Stimulated activated naive CD8-positive, alpha-beta T cell treated with anti-CD3 and anti-CD28 coated beads, Interleukin-15, amount 100 ng/mL, for 72 hours (primary cell): Measurements from ENCODE around the gene KCNMA1.

Source experiments
- ATAC-seq: fragments of 150-1000 bp; cut with Tn5 transposase; 2 replicates; pipeline ENCODE4 v1.10.0; 2021; ENCODE audit warnings: mild to moderate bottlenecking, moderate library complexity
- DNase-seq, 2 donors: peaks; one replicate each; pipeline ENCODE4 v3.0.0; 2021 to 2022
- H3K27ac Mint-ChIP-seq, 2 donors: one replicate each; pipeline ENCODE4 v1.8.0; 2022; ENCODE audit warnings: mild to moderate bottlenecking in 2 of 2, mixed read lengths in 2 of 2, moderate library complexity in 2 of 2
- H3K27me3 Mint-ChIP-seq: one replicate; pipeline ENCODE4 v1.8.0; 2022; ENCODE audit warnings: mixed read lengths
- H3K4me1 Mint-ChIP-seq: one replicate; pipeline ENCODE4 v1.8.0; 2022; ENCODE audit warnings: mild to moderate bottlenecking, mixed read lengths
- H3K4me3 Mint-ChIP-seq, 2 donors: one replicate each; pipeline ENCODE4 v1.8.0; 2022; ENCODE audit warnings: mild to moderate bottlenecking in 2 of 2, mixed read lengths in 2 of 2, moderate library complexity in 1 of 2
- H3K9me3 Mint-ChIP-seq, 2 donors: one replicate each; pipeline ENCODE4 v1.8.0; 2022; ENCODE audit warnings: mixed read lengths in 2 of 2

The KCNMA1 gene

DNA sequence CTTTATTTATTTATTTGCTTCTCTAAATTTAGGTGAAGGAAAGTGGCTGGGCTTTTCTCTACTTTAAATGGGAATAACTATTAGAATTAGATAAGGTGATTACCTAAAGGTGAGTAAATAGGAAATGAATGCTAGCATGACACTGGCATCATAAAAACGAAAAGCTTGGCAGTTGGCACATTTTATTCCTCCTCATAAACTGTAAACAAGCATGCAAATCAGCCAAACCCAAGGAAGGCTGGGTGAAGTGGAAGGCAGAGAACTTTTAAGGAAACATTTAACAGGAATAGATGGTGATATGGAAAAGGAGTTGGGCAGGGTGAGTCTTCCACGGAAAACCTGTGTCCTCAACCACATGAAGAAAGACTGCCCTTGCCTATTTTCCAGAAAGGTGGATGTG lies 669.1 kb downstream of the KCNMA1 start:
- H3K4me1 Mint-ChIP-seq, result no peaks in the 10 kb centered on the region
- DNase-seq, result no peak
- H3K9me3 Mint-ChIP-seq, result no peaks in the 10 kb centered on the region
- peaks cover 14% of the 10 kb centered on the region for H3K27me3 Mint-ChIP-seq
- ATAC-seq, result no peak
- no peak overlapping the region for H3K4me3 Mint-ChIP-seq
- no peak overlapping the region for H3K27ac Mint-ChIP-seq

DNA sequence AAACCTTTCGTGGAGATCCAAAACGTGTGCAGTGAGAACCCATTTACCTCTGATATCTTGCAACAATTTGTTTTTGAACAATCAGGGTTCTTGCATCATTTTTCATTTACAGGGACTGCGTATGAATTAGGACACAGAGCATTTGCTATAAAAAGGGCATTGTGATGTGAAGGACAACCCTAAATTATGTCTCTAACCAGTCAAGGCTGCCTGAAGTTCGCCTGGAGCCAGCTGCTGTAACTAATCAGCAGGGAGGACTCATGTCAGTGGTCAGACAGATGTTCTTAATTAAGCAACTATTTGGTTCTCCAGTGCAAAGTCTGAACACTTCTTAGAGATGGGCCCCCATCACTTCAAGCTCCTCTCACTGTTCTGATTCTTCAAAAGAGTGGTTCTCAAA lies 674.8 kb downstream of the KCNMA1 start:
- ATAC-seq, result no peak
- Mint-ChIP-seq H3K9me3 (peaks cover 0 to 6% of the 10 kb centered on the region in 2 donors), H3K4me1 (no peaks in the 10 kb centered on the region), H3K27me3 (peaks cover 21% of the 10 kb centered on the region), H3K27ac (no peak overlapping the region), H3K4me3 (no peak overlapping the region)
- DNase-seq, result no peak

DNA sequence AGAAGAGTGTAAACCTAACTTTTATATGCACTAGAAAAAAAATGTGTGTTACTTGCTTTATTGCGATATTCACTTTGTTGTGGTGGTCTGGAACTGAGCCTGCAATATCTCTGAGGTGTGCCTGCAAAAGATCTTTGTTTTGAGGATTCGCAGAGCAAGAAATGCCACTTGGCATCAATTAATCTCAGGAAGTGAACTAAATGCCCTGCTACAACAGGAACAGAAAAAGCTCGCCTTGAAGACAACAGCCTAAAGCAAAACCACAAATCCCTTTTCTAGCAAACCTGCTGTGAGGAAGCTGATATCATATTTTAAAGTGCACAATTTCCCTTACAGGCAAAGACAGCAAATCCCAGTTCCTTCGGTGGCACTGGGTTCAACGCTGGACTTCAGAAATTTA lies 675.8 kb downstream of the KCNMA1 start:
- H3K27me3 Mint-ChIP-seq, result peaks cover 15% of the 10 kb centered on the region
- DNase-seq (no peak), ATAC-seq (no peak)
- H3K4me3 Mint-ChIP-seq, result no peak overlapping the region
- no peak overlapping the region for H3K27ac Mint-ChIP-seq
- no peaks in the 10 kb centered on the region for H3K4me1 Mint-ChIP-seq
- peaks cover 0 to 6% of the 10 kb centered on the region in 2 donors for H3K9me3 Mint-ChIP-seq

DNA sequence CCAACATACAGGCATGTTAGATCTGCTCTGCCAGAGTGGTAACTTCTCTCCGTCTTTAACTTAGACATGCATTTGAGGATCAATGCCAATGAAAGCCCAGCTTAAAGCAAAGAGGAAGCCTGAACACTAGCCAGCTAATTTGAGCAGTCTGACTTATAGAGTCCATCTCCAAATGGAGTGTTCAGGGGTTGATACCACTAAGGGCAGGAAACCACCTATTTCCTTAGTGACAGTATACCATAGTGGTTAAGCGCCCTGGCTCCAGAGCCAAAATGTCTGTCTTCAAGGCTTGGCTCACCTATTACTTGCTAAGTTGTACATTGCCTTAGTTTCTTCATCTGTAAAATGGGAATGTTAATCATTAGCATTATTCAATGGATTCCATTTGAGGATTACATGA lies 678.5 kb downstream of the KCNMA1 start:
- H3K4me3 Mint-ChIP-seq, result no peak overlapping the region
- ATAC-seq (no peak), DNase-seq (no peak)
- no peaks in the 10 kb centered on the region for H3K4me1 Mint-ChIP-seq
- H3K9me3 Mint-ChIP-seq, result peaks cover 0 to 6% of the 10 kb centered on the region in 2 donors
- peaks cover 7% of the 10 kb centered on the region for H3K27me3 Mint-ChIP-seq
- H3K27ac Mint-ChIP-seq, result no peak overlapping the region

DNA sequence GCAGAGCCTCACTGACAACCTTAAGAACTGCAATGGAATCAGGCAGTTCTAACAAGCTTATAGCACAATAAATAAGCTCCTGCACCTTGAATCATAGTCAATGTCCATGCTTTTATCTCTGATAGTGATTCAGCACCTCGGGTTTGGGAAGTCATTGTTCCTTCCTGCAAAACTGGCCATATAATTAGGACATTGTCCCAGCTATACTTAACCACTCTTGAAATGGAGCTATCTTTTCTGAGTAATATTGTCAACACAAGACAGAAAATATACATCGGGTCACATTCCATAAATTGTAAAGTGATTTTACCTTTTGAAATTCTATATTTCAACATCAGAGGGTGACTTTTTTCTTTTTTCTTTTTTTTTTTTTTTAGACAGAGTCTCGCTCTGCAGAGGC lies 682.8 kb downstream of the KCNMA1 start:
- H3K27me3 Mint-ChIP-seq, result no peaks in the 10 kb centered on the region
- H3K4me3 Mint-ChIP-seq, result no peak overlapping the region
- no peaks in the 10 kb centered on the region for H3K9me3 Mint-ChIP-seq
- H3K27ac Mint-ChIP-seq, result no peak overlapping the region
- H3K4me1 Mint-ChIP-seq, result no peaks in the 10 kb centered on the region
- no peak for ATAC-seq
- no peak for DNase-seq

DNA sequence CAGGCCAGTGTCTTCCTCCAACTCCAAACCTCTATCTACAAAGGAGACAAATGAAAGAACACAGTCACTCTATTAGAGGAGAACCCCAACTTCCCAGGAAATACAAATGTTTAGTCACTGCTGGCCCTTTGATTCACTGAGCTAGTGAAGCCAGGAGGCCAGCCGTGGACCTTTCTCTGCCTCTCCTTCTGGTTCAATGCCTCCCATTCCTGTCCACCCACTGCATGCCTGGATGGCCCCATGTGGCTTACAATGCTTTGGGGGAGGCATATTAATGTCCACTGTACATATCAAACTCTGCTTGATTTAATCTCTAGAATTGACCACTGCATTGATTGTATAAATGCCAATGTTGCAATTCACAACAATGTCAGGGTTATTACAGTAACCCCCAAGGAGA lies 687.3 kb downstream of the KCNMA1 start:
- no peak overlapping the region for H3K4me3 Mint-ChIP-seq
- no peaks in the 10 kb centered on the region for H3K4me1 Mint-ChIP-seq
- H3K27me3 Mint-ChIP-seq, result no peaks in the 10 kb centered on the region
- ATAC-seq (no peak), DNase-seq (no peak)
- H3K27ac Mint-ChIP-seq, result no peak overlapping the region
- H3K9me3 Mint-ChIP-seq, result no peaks in the 10 kb centered on the region

DNA sequence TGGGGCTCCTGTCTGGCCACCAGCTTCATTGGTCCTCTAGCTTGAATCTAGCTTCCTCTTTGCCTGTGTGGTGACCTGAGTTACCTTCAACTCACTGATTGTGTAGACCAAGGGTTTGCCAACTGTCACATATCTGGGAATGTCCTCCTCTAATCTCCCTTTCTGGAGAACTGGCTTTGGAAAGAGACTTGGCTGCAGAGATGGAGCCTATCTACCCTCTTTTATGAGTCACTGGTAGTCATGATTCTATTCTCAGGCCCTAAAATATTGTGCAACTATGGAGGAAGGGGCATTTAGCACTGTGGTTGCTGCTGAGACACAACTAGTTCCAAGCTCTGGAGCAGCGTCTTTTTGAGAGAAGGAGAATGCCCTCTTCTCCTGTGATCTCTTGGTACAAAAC lies 691.3 kb downstream of the KCNMA1 start:
- Mint-ChIP-seq H3K27ac (no peak overlapping the region), H3K27me3 (no peaks in the 10 kb centered on the region), H3K4me3 (no peak overlapping the region), H3K9me3 (no peaks in the 10 kb centered on the region), H3K4me1 (no peaks in the 10 kb centered on the region)
- DNase-seq (no peak), ATAC-seq (no peak)

DNA sequence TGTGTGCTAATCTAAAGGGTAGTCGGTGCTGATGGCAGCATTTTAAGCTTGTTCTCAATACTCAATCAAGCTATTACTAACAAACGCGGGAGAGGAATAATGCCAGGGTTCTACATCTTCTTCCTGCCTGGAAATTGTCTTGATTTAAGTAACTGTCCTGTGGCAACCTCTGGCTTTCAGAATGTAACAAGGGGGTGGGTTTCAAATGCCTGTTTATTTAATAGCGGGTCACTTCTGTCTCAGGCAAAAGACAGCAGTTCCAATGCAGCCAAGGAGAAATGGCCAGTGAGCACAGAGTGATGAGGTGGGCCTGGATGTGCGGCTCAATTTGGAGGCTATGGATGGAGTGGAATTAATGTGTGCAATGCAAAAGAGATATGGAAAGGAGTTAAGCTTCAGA lies 692.4 kb downstream of the KCNMA1 start:
- Mint-ChIP-seq H3K9me3 (no peaks in the 10 kb centered on the region), H3K27me3 (no peaks in the 10 kb centered on the region), H3K4me3 (no peak overlapping the region), H3K4me1 (no peaks in the 10 kb centered on the region), H3K27ac (no peak overlapping the region)
- DNase-seq (no peak), ATAC-seq (no peak)

DNA sequence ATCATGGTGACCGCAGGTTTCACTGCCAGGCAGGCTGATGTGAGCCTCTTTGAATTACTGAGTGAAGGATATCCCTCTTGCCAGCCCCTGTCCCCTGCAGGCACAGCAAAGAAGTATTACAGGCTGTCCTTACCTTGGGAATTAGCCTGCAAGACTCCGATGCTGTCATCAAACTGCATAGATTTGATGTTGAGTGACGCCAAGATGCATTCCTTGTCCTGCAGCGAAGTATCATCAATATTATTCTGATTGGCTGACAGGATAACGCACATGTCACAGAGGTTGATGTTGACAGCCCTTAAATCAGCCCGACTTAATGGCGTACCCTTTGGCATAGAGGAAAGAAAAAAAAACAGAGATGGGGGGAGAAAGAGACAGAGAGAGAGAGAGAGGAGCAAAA lies 693.0 kb downstream of the KCNMA1 start:
- H3K9me3 Mint-ChIP-seq, result no peaks in the 10 kb centered on the region
- DNase-seq (no peak), ATAC-seq (no peak)
- H3K4me1 Mint-ChIP-seq, result no peaks in the 10 kb centered on the region
- peak overlapping the region in 1 of 2 donors; percentile 88 for H3K27ac Mint-ChIP-seq
- no peak overlapping the region for H3K4me3 Mint-ChIP-seq
- peaks cover 1% of the 10 kb centered on the region for H3K27me3 Mint-ChIP-seq

DNA sequence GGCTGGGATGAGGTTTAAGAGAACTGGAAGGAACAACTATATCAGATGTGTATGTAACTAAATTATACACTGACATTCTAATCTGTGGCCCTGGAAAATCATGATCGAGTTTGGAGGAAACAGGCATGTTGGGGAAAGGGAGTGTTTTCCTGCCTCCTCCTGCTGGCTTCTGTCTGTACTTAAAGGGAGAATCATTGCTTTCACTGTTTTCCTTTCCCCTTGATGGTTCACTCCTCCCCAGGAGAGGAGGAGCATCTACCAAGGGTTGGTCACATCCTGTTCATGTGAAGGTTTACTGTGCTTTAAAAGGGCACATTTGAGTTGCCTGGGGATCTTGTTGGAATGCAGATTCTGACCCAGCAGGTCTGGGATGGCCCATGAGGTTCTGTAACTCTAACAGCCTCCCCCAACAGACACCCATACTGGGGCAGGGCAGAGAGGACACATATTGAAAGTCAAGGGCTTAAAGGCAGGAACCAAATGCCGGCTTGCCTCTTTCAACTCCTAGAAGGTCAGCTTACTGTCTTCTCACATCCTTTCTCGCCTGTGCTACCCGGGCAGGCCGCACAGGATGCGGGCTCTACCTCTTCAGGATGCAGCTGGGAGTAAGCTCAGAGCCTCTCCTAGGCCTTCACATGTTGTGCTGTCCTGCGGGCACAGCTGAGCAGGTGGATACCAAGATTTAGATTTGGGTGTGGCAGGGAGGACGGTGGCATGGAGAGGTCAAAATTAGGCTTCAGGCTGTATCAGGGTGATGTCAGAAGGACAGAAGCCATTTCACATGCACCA lies 694.8 kb downstream of the KCNMA1 start:
- no peak overlapping the region for H3K27ac Mint-ChIP-seq
- H3K27me3 Mint-ChIP-seq, result peaks cover 6% of the 10 kb centered on the region
- no peak overlapping the region for H3K4me3 Mint-ChIP-seq
- no peaks in the 10 kb centered on the region for H3K9me3 Mint-ChIP-seq
- ATAC-seq (peak; percentile 15), DNase-seq (no peak)
- H3K4me1 Mint-ChIP-seq, result no peaks in the 10 kb centered on the region

DNA sequence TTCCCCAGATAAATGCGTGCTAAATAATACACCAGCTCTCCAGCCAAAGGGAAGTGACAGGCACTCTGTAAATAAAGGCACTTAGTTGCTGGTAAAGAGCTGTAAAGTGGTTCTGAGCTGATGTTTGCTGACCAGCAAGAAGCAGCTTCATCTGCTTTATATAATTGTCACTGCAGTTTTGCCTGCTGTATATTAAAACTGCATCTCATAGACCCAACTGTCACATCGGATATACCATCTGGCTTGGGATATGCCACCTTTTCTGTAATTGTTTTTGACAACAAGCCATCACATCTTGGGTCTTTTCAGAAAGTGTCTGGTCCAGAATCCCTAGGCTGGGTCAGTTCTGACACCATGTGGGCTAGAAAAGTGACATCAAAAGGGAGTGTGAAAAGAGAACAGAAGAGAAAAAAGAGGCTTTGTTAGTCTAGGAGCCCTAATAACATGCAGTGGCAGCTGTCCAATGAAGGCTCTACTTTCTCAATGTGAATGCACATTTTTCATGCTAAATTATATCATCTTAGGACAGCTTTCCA lies 697.6 kb downstream of the KCNMA1 start:
- Mint-ChIP-seq H3K4me3 (no peak overlapping the region), H3K27me3 (peaks cover 6% of the 10 kb centered on the region), H3K27ac (no peak overlapping the region), H3K9me3 (no peaks in the 10 kb centered on the region), H3K4me1 (no peaks in the 10 kb centered on the region)
- no peak for DNase-seq
- no peak for ATAC-seq

DNA sequence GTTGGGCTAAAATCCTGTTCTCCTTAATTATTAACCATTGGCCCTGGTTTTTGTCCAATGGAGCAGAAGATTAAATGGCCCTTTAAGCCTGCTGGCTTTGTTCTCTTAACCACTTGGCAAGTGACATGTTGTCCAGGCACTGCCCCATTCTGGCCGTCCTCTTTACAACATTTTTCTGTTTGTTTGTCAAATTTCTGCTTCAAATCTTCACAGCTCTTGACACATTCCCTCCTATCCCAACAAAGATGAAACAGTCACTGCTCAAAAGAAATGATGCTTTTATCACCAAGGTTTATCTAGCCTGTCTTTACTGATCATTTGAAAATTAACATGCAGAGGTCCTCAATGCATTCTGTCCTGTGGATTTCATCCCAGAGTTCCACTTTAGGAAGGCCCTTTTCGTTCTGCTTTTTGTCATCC lies 700.4 kb downstream of the KCNMA1 start:
- Mint-ChIP-seq H3K4me1 (no peaks in the 10 kb centered on the region), H3K27me3 (peaks cover 6% of the 10 kb centered on the region), H3K27ac (no peak overlapping the region), H3K9me3 (no peaks in the 10 kb centered on the region), H3K4me3 (no peak overlapping the region)
- DNase-seq, result no peak
- no peak for ATAC-seq

DNA sequence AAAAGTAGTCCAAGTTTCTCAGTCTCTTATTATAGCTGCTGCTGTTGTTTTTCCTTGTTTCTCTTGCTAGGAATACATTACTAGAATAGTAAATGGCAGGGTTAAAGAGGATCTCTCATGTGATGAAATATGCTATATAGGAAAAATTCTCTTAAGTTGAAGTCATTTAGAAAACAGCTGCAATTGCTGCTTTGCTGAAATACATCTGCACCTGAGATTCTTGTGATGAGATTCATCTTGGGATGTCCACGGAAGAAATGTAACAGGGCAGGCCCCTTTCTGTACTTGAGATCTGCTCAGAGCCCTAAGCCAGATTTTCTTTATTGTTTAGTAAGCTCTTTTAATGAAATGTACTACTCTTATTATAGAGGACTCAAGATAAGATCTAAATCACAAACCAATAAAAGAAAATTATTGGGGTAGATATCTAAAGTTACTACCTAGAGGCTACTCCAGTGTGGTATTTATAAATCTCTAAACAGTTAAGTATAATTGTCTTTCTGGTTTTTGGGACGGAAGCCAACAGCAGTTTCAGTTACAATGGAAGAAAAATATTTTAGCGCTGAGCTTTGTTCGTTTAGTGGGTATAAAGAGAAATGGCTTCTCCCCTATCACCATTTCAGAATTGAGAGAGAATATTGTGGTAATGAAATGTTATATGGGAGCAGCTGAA lies 701.5 kb downstream of the KCNMA1 start:
- Mint-ChIP-seq H3K9me3 (peaks cover 0 to under 1% of the 10 kb centered on the region in 2 donors), H3K4me1 (no peaks in the 10 kb centered on the region), H3K27ac (no peak overlapping the region), H3K27me3 (peaks cover 6% of the 10 kb centered on the region), H3K4me3 (no peak overlapping the region)
- ATAC-seq (no peak), DNase-seq (no peak)

DNA sequence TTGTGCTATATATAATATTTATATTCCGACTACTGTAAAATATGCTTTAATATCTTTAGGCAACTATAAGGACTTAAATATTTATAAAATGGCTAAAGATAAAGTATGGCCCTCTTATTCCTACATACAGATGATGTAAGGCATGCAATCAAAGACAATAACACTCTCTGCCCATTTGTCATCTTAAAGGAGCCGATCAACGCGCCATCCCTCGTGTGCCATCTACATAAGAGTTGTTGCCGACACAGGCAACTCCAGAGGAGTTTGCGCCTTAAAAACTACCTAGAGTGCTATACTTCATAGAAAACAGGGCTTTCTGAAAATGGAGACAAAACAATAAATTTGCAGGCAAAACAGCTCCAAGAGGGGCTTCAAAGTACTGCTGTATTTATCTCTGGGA lies 709.0 kb downstream of the KCNMA1 start:
- Mint-ChIP-seq H3K27me3 (no peaks in the 10 kb centered on the region), H3K27ac (no peak overlapping the region), H3K4me1 (no peaks in the 10 kb centered on the region), H3K4me3 (no peak overlapping the region), H3K9me3 (peaks cover 0 to 4% of the 10 kb centered on the region in 2 donors)
- DNase-seq (no peak), ATAC-seq (no peak)

DNA sequence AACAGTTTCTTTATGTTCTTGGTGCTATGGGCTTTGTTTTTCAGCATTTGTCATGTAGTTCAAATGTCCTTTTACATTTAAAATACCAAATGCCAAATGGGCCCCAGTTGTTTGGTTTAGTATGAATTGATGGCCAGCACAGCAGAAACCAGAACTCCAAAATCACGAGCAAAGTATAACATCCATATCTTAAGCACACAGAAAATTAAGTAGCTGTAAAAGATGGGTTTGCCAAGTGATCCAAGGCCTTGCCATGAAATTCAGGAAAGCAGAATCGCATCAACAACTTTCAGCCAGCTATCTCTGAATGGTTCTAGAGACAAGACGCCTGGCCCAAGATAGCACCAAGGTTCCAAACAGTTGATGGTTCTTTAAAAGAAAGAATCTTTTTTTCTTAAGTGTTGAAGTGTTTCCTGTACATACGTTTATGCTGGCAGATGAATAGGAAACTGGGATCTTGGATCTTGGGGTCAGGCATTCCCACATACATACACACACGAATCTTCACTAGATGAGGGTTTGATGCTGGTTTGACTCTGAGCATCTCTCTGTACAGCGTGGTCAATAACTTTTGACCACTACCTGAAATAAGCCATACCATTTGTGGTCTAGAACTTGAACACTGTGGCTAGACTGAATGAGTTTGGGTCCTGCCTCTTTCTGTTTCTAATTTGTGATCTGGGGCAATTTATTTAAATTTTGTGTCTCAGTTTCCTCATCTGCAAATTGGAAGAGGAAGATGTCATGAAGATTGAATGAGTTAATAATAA lies 711.8 kb downstream of the KCNMA1 start:
- no peak for DNase-seq
- Mint-ChIP-seq H3K9me3 (peaks cover 0 to 1% of the 10 kb centered on the region in 2 donors), H3K27me3 (no peaks in the 10 kb centered on the region), H3K4me1 (no peaks in the 10 kb centered on the region), H3K4me3 (no peak overlapping the region), H3K27ac (no peak overlapping the region)
- no peak for ATAC-seq

DNA sequence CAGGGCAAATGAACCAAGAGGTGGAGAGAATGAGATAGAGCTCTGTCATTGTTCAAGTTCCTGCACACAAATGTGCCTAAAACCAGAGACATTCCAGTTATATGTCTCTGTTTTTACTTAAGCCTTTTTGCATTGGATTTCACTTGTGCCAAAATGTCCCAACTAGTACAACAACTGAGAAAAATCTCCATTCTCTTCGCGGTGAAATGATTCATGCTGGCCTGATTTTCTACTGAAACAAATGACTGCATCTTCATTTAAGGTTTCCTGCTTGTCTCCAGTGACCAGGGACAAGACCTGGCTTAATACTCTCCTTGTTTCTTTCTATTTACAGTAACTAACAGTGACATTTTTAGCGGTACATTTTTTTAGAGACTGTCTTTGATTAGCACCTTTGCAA lies 714.9 kb downstream of the KCNMA1 start:
- ATAC-seq (no peak), DNase-seq (no peak)
- Mint-ChIP-seq H3K27me3 (no peaks in the 10 kb centered on the region), H3K4me3 (no peak overlapping the region), H3K4me1 (no peaks in the 10 kb centered on the region), H3K9me3 (no peaks in the 10 kb centered on the region), H3K27ac (no peak overlapping the region)
